Heart right ventricle (tissue), 16 donors: ENCODE results near the gene NPHP4. TPM values are rescaled to one million over a fixed set of nuclear protein-coding genes. Genes with fewer than 3 reads are reported as not detected.

ENCODE experiments used
- ATAC-seq, 8 donors: fragments of 200-7000 bp; cut with Tn5 transposase; one replicate each; pipeline ENCODE4 v1.9.1; 2020; ENCODE audit warnings: mild to moderate bottlenecking in 8 of 8, moderate library complexity in 8 of 8, moderate number of reproducible peaks in 1 of 8
- DNase-seq, 2 donors: peaks; one replicate each; pipeline ENCODE4 v3.0.0-alpha.2; 2020
- H3K27ac ChIP-seq, 10 donors: fragments of 200-600 bp; sonication (generic) in 2 of 10; one replicate each; pipeline versions ENCODE4 v1.5.0 to v1.8.0; 2020 to 2022; ENCODE audit warnings: mild to moderate bottlenecking in 3 of 10
- H3K27me3 ChIP-seq, 7 donors: fragments of 200-600 bp; one replicate each; pipeline ENCODE4 v1.8.0; 2021 to 2022; ENCODE audit warnings: mild to moderate bottlenecking in 2 of 7
- H3K36me3 ChIP-seq, 9 donors: fragments of 200-600 bp; sonication (generic) in 1 of 9; one replicate each; pipeline versions ENCODE4 v1.5.0 to v1.8.0; 2020 to 2022; ENCODE audit warnings: mild to moderate bottlenecking in 2 of 9
- H3K4me1 ChIP-seq, 9 donors: fragments of 200-600 bp; sonication (generic) in 1 of 9; one replicate each; pipeline versions ENCODE4 v1.5.0 to v1.8.0; 2020 to 2022; ENCODE audit warnings: mild to moderate bottlenecking in 4 of 9
- H3K4me3 ChIP-seq, 10 donors: fragments of 200-600 bp; sonication (generic) in 2 of 10; one replicate each; pipeline versions ENCODE4 v1.5.0 to v1.8.0; 2020 to 2022; ENCODE audit warnings: mild to moderate bottlenecking in 7 of 10, moderate library complexity in 2 of 10
- H3K9me3 ChIP-seq, 11 donors: fragments of 200-600 bp in 10 of 11; sonication (generic) in 2 of 11; one replicate each; pipeline versions ENCODE4 v1.5.0 to v1.8.0; 2013 to 2022; ENCODE audit warnings: mild to moderate bottlenecking in 2 of 11, control low read depth in 1 of 11, moderate library complexity in 1 of 11
- WGBS, 2 donors: extraction: QIAGEN DNeasy Blood & Tissue Kit; methylation state at CpG; one replicate each; pipeline ENCODE4 v1.1.7; 2013; ENCODE audit warnings: inconsistent platforms in 1 of 2; 5-methylcytosine and 5-hydroxymethylcytosine counted together
- intact Hi-C, 10 donors: fragments of 100-400 bp; cut with DNase I; formaldehyde crosslinking; loops; one replicate each; pipeline versions ENCODE4 v1.11.1 to v1.14.2; 2022
- polyA plus RNA-seq, 2 donors: library from polyadenylated mRNA; stranded (reverse); fragments of 200-250 nt; gene quantifications; one replicate each; pipeline ENCODE4 v1.2.3, GENCODE V29; 2013
- total RNA-seq, 10 donors: library from RNA; stranded (reverse); fragmentation: NEBNext Ultra II Directional in 3 of 10; extraction: Animal tissue kit (Norgen Biotek cat#: 25700) in 3 of 10; gene quantifications; one replicate each; pipeline versions ENCODE4 v1.2.1 to v1.2.4, GENCODE V29; 2021 to 2023
- TF ChIP-seq, protein P1 (sequence below), 9 donors: fragments of 200-600 bp; sonication (generic) in 2 of 9; IDR thresholded peaks; one replicate each; pipeline versions ENCODE4 v1.5.0 to v1.8.0; 2021 to 2022; ENCODE audit warnings: antibody characterized with exemption in 9 of 9, mild to moderate bottlenecking in 5 of 9, moderate library complexity in 1 of 9
- donor health status: Arrhythmogenic right ventricular cardiomyopathy.
- donor health status: ischemic (EF 13 %, LVEDD 7.1; RV severe dilation, severe dysfunction).
- donor health status: healthy with polysubstance abuse.
- donor health status: DM: no; HTN: yes; CAD: no.
- donor health status: DM: no; HTN: no; CAD: no.
- donor health status: ischemic (EF 25% LVEDD 6.9; RV normal size, moderate dysfunction).
- donor health status: ischemic (EF 25% LVEDD 5.7; RV mildly dilated, moderate dysfunction).
- donor health status: healthy.
- donor health status: DM: yes; HTN: yes; CAD: no.
- donor health status: Ischemic cardiomyopathy.
- donor health status: ischemic (EF 35%, LVEDD 5.7; RV mildly dilated, moderate dysfunction).
- donor health status: nonischemic (EF 11% LVEDD 7.7; RV severe dilation, severe dysfunction).
- donor health status: DM: yes; HTN: yes; CAD: no.
- donor health status: PGD.
- donor health status: ischemic (EF 29% LVEDD 5.4; RV normal size, mild dysfunction).
- donor health status: nonischemic (EF 23%, LVEDD 6.1; RV moderate dilation, normal function).

Gene NPHP4
- total and polyA plus RNA-seq, 12 donors, result 2.4 to 5.7 (median 3.3) TPM

DNA sequence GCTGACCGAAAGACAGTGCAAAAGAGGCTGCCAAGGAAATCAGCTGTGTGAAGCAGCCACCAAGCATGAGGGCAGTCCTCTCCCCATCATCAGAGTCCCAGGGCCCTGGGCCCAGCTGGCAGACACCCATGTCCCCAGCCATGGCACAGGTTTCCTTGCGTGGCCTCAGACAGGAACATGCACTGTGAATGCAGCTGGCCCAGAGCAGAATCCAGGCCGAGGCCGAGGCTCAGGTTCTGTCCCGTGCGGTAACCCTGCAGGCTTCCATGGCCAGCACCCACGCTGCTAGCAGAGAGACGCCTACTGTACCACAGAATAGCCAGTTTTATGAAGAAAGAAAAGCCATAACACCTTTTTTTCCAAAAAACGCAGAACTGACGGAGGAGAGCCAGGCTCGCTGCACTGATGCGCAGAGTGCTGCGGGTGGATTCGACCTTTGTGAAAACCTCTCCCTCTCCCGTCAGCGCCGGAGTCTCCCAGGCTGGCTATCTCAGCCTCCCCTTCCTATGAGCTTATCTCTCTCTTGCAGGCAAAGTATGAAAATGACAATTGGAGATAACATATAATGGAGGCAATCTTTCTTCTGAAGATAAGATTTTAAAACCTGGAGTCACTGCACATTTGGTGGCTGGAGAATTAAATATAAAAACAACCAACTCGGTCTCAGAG lies 106.6 kb downstream of the NPHP4 start:
- peaks cover 0 to 39% (median under 1%) of the 10 kb centered on the region in 9 donors for H3K36me3 ChIP-seq
- intact Hi-C loops, result no loop called here
- no peaks in the 10 kb centered on the region for H3K4me1 ChIP-seq
- 87% methylated on average over 18 of the region's 18 CpGs for WGBS, 2 donors
- TF ChIP-seq, protein P1, sequence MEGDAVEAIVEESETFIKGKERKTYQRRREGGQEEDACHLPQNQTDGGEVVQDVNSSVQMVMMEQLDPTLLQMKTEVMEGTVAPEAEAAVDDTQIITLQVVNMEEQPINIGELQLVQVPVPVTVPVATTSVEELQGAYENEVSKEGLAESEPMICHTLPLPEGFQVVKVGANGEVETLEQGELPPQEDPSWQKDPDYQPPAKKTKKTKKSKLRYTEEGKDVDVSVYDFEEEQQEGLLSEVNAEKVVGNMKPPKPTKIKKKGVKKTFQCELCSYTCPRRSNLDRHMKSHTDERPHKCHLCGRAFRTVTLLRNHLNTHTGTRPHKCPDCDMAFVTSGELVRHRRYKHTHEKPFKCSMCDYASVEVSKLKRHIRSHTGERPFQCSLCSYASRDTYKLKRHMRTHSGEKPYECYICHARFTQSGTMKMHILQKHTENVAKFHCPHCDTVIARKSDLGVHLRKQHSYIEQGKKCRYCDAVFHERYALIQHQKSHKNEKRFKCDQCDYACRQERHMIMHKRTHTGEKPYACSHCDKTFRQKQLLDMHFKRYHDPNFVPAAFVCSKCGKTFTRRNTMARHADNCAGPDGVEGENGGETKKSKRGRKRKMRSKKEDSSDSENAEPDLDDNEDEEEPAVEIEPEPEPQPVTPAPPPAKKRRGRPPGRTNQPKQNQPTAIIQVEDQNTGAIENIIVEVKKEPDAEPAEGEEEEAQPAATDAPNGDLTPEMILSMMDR (IDR thresholded peaks at IDR 0.05), result no peak
- ATAC-seq (no peak), DNase-seq (no peak)
- H3K27ac ChIP-seq, result no peak overlapping the region
- H3K4me3 ChIP-seq, result no peak overlapping the region
- H3K27me3 ChIP-seq, result no peaks in the 10 kb centered on the region
- peaks cover 0 to 2% (median 0%) of the 10 kb centered on the region in 11 donors for H3K9me3 ChIP-seq

DNA sequence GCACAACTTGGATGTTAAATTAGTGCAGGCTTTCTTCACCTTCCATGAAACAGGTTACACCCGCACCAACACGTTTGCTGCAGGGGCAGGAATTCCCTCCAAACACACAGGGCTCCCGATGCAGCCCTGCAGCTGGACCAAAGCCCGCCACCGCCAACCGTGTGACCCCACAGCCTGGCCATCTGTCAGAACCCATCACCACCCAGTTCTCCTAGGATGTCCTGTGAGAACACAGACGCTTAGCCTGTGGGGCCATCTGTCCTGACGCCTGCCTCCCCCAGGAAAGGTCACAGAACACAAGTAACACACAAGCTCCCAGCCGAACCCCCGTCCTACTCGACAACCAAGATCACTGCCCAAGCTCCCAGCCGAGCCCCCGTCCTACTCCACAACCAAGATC lies 108.1 kb downstream of the NPHP4 start:
- 91% methylated on average over 13 of the region's 13 CpGs for WGBS, 2 donors
- ATAC-seq, result no peak

DNA sequence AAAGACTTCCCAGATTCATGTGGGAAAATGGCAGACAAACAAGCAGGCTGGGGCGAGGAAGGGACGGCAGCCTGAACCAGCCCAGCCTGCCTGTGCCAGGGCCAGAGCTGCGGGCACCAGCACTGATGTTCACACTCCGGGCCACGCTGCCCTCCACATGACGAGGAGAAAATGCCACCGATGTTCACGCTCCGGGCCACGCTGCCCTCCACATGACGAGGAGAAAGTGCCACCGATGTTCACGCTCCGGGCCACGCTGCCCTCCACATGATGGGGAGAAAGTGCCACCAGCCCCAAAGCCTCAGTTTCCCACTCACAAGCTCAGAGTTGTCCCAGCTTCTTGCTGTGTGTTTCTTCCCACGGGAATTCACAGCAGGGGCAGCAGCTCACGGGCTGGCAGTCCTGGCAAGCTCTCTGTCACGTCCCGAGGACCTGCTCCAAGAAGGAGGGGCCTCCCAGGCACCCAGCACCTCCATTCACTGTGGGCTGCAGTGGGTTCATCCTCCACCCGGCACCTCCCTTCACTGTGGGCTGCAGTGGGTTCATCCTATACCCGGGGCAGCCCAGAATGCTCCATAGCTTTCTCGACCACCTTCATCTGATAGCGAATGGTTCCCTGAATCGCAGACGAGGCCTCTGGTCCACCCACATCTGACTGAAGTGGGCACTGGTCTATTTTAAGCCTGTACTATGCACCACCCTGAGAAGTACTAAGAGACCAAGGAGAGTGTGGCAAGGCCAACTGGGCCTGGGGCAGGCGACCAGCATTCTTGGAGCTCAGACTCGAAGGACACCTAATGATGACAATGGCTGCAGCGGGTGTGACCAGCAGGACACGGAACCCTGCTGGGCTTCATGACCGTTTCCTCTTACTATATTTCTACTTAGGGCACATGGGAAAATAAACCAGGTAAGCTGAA lies 108.8 kb downstream of the NPHP4 start:
- DNase-seq, result no peak
- peaks cover 0 to 43% (median 8%) of the 10 kb centered on the region in 9 donors for H3K36me3 ChIP-seq
- no peaks in the 10 kb centered on the region for H3K27me3 ChIP-seq

More for the DNA sequence above, 108.1 kb downstream of the NPHP4 start:
- TF ChIP-seq, protein P1 (IDR thresholded peaks at IDR 0.05), result no peak
- no peaks in the 10 kb centered on the region for H3K4me1 ChIP-seq
- H3K27me3 ChIP-seq, result no peaks in the 10 kb centered on the region
- no peak for DNase-seq
- no peak overlapping the region for H3K27ac ChIP-seq
- intact Hi-C loops, result no loop called here
- H3K36me3 ChIP-seq, result peaks cover 0 to 38% (median 4%) of the 10 kb centered on the region in 9 donors
- peaks cover 0 to 12% (median 0%) of the 10 kb centered on the region in 11 donors for H3K9me3 ChIP-seq
- no peak overlapping the region for H3K4me3 ChIP-seq

More for the DNA sequence above, 108.8 kb downstream of the NPHP4 start:
- H3K27ac ChIP-seq, result no peak overlapping the region
- intact Hi-C loops, result no loop called here
- no peaks in the 10 kb centered on the region for H3K4me1 ChIP-seq
- ATAC-seq, result peak in 2 of 8 donors; percentile 32 to 38
- 84 to 89% methylated on average over 30 of the region's 30 CpGs for WGBS, 2 donors
- H3K4me3 ChIP-seq, result no peak overlapping the region
- TF ChIP-seq, protein P1 (IDR thresholded peaks at IDR 0.05), result no peak
- peaks cover 0 to 13% (median 0%) of the 10 kb centered on the region in 11 donors for H3K9me3 ChIP-seq
